Measurements from ENCODE around the gene TOMM6.

DNA sequence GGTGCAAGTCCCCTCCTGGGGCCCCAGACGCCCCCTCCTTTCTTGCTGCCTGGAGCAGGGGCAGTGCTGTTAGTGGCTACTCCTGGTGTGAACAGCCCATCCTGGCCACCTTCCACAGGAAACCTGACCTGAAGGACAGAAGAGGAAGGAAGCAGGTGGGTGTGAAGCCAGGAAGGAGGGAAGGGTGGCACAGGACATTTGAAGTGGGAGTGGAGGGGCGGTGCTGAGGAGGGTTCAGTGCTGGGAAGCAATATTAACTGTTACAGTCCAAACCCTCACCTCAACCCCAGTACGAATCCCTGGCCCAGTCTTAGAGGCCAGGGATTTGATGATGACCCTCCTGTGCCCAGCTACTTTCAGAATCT, 6.1 kb upstream of the TOMM6 start:
- TF ChIP-seq, protein P1, sequence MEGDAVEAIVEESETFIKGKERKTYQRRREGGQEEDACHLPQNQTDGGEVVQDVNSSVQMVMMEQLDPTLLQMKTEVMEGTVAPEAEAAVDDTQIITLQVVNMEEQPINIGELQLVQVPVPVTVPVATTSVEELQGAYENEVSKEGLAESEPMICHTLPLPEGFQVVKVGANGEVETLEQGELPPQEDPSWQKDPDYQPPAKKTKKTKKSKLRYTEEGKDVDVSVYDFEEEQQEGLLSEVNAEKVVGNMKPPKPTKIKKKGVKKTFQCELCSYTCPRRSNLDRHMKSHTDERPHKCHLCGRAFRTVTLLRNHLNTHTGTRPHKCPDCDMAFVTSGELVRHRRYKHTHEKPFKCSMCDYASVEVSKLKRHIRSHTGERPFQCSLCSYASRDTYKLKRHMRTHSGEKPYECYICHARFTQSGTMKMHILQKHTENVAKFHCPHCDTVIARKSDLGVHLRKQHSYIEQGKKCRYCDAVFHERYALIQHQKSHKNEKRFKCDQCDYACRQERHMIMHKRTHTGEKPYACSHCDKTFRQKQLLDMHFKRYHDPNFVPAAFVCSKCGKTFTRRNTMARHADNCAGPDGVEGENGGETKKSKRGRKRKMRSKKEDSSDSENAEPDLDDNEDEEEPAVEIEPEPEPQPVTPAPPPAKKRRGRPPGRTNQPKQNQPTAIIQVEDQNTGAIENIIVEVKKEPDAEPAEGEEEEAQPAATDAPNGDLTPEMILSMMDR (IDR thresholded peaks at IDR 0.05), result no peak
- no peak for TF ChIP-seq POLR2A (IDR thresholded peaks at IDR 0.05)

All from thyroid gland (tissue), 4 donors.